Chondrocyte (in vitro differentiated cells): Measurements from ENCODE around the gene FOXO3. TPM values are rescaled to one million over a fixed set of nuclear protein-coding genes. Genes with fewer than 3 reads are reported as not detected.

Experiments
- DNase-seq: peaks from one replicate; pipeline ENCODE4 v3.0.0; 2021; ENCODE audit warnings: mixed read lengths, low spot score
- H3K27ac Mint-ChIP-seq: one replicate; pipeline ENCODE4 v1.8.0; 2021; ENCODE audit warnings: mild to moderate bottlenecking, moderate library complexity, mixed read lengths; ENCODE audit not compliant: unreplicated experiment
- H3K27me3 Mint-ChIP-seq: 2 replicates; pipeline ENCODE4 v1.8.0; 2021; ENCODE audit warnings: low read depth, mixed read lengths
- H3K36me3 Mint-ChIP-seq: 2 replicates; pipeline ENCODE4 v1.8.0; 2021; ENCODE audit warnings: low read depth, mixed read lengths
- H3K4me1 Mint-ChIP-seq: 2 replicates; pipeline ENCODE4 v1.8.0; 2021; ENCODE audit warnings: low read depth, mild to moderate bottlenecking, mixed read lengths
- H3K4me3 Mint-ChIP-seq: one replicate; pipeline ENCODE4 v1.8.0; 2021; ENCODE audit warnings: mild to moderate bottlenecking, moderate library complexity, mixed read lengths; ENCODE audit not compliant: unreplicated experiment
- H3K9me3 Mint-ChIP-seq: 2 replicates; pipeline ENCODE4 v1.8.0; 2021; ENCODE audit warnings: low read depth, mixed read lengths
- total RNA-seq: library from RNA; stranded (reverse); gene quantifications from 3 replicates; pipeline ENCODE4 v1.2.1, GENCODE V29; 2021
- TF ChIP-seq, protein P1 (sequence below): fragments of 200-600 bp; sonication (generic); IDR thresholded peaks from 2 replicates; pipeline ENCODE4 v1.5.0; 2021; ENCODE audit warnings: antibody characterized with exemption, mild to moderate bottlenecking, moderate library complexity

FOXO3 gene
- total RNA-seq, 1 donor from 2014 or later = 45.0 TPM

- H3K4me1 Mint-ChIP-seq = peaks cover 78% of the 10 kb centered on the region
- H3K36me3 Mint-ChIP-seq = peaks cover 3% of the 10 kb centered on the region
- TF ChIP-seq, protein P1, sequence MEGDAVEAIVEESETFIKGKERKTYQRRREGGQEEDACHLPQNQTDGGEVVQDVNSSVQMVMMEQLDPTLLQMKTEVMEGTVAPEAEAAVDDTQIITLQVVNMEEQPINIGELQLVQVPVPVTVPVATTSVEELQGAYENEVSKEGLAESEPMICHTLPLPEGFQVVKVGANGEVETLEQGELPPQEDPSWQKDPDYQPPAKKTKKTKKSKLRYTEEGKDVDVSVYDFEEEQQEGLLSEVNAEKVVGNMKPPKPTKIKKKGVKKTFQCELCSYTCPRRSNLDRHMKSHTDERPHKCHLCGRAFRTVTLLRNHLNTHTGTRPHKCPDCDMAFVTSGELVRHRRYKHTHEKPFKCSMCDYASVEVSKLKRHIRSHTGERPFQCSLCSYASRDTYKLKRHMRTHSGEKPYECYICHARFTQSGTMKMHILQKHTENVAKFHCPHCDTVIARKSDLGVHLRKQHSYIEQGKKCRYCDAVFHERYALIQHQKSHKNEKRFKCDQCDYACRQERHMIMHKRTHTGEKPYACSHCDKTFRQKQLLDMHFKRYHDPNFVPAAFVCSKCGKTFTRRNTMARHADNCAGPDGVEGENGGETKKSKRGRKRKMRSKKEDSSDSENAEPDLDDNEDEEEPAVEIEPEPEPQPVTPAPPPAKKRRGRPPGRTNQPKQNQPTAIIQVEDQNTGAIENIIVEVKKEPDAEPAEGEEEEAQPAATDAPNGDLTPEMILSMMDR = no peak
- peak overlapping the region; percentile 94 for H3K27ac Mint-ChIP-seq
- H3K27me3 Mint-ChIP-seq = no peaks in the 10 kb centered on the region
- H3K9me3 Mint-ChIP-seq = no peaks in the 10 kb centered on the region
- no peak for DNase-seq
- no peak overlapping the region for H3K4me3 Mint-ChIP-seq
Observed at GRCh38 chr6:108578166-108578565, 17.4 kb downstream of the FOXO3 start.

DNA sequence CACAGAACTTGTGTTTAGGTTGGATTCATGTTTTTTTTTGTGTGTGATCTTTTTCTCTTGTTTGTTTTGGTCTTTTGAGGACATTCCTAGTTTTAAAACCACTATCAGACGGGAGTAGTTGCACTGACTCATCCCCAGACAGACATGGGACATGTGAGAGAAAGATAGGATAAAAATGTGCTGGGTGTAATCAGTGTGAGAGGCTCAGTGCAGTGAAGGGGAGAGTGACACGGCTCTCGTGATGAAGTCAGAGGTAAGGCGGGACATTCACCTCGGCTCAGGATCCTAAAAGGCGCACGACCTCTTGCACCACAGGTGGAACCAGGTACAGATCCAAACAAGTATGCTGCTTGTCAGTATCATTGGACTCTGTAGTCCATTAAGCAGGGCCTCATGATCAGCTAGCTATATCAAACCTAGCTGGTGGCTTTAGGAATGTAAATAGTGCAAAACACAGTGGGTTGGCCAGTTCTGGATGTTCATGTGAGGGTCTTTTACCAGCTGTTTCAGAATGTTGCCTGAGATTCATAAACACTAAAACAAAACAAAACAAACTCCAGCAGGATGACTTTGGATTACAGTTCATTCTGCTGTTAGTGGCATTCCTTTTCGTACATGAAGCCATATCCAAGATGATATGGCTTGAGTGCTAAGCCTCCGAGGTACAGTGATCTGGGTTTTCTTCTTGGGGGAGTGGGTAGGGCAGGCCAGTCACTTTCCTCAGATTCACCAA, 18.0 kb downstream of the FOXO3 start:
- H3K27me3 Mint-ChIP-seq = no peaks in the 10 kb centered on the region
- no peak for DNase-seq
- no peak overlapping the region for H3K4me3 Mint-ChIP-seq
- peak overlapping the region; percentile 94 for H3K27ac Mint-ChIP-seq
- H3K4me1 Mint-ChIP-seq = peaks cover 82% of the 10 kb centered on the region
- no peaks in the 10 kb centered on the region for H3K9me3 Mint-ChIP-seq
- H3K36me3 Mint-ChIP-seq = peaks cover 3% of the 10 kb centered on the region
- TF ChIP-seq, protein P1 = no peak

GRCh38 chr6:108579328-108579721, 18.6 kb downstream of the FOXO3 start:
- H3K27me3 Mint-ChIP-seq = no peaks in the 10 kb centered on the region
- TF ChIP-seq, protein P1 = no peak
- peak overlapping the region; percentile 79 for H3K27ac Mint-ChIP-seq
- no peak overlapping the region for H3K4me3 Mint-ChIP-seq
- no peak for DNase-seq
- H3K36me3 Mint-ChIP-seq = peaks cover 3% of the 10 kb centered on the region
- peaks cover 84% of the 10 kb centered on the region for H3K4me1 Mint-ChIP-seq
- H3K9me3 Mint-ChIP-seq = no peaks in the 10 kb centered on the region

GRCh38 chr6:108580646-108581045, 19.9 kb downstream of the FOXO3 start:
- H3K27ac Mint-ChIP-seq = peak overlapping the region; percentile 83
- peaks cover 86% of the 10 kb centered on the region for H3K4me1 Mint-ChIP-seq
- H3K36me3 Mint-ChIP-seq = peaks cover 3% of the 10 kb centered on the region
- TF ChIP-seq, protein P1 = no peak
- peak overlapping the region; percentile 36 for H3K4me3 Mint-ChIP-seq
- no peaks in the 10 kb centered on the region for H3K27me3 Mint-ChIP-seq
- no peak for DNase-seq
- no peaks in the 10 kb centered on the region for H3K9me3 Mint-ChIP-seq

- TF ChIP-seq, protein P1 = no peak
- H3K4me1 Mint-ChIP-seq = peaks cover 90% of the 10 kb centered on the region
- peak overlapping the region; percentile 83 for H3K27ac Mint-ChIP-seq
- H3K9me3 Mint-ChIP-seq = no peaks in the 10 kb centered on the region
- no peaks in the 10 kb centered on the region for H3K27me3 Mint-ChIP-seq
- peaks cover 3% of the 10 kb centered on the region for H3K36me3 Mint-ChIP-seq
- DNase-seq = no peak
- peak overlapping the region; percentile 36 for H3K4me3 Mint-ChIP-seq
Observed at GRCh38 chr6:108581237-108581931, 20.7 kb downstream of the FOXO3 start.
